GM19467 (cell line): Measurements from ENCODE around the gene DLG1.

Experiments
- ATAC-seq: cut with Tn5 transposase; IDR thresholded peaks from one replicate; pipeline ENCODE4 v1.9.1; 2021; ENCODE audit warnings: mild to moderate bottlenecking, moderate library complexity; ENCODE audit not compliant: unreplicated experiment

Gene DLG1

DNA sequence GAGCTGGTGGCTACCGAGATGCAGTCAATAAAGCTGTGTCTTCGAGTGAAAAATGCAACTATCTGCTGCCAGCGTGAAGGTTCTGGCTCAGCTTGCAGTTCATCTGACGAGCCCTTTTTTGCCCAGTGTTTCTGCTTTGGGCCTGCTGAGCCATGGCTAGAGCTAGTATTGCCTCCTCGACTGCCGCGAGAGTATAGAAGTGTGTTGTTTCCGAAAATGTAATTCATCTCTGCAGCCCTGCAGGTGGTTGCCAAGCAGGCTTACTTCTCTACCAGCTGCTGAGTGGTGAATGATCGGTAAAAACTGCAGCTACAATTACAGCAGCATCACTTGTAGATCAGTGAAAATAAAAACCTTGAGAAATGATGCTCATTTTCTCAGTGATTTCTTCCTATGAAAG is 114.8 kb downstream of the DLG1 start:
- ATAC-seq, result no peak

DNA sequence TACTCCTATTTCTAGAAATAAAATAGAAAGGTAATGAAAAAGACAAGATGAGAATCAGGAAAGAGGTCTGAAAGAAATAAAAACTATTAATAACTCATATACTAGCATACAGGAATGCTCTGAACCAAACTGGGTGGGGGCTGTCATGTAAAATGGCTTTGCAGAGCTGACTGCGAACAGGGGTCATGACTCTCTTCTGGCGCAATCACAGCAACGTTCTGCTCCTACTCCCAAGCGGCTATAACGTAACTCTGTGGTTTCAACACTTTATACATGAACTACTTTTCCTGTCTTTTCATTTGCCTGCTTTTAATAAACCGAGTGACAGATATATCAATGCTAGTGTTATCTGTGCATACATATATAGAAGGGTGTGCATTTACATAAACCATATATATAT is 116.7 kb downstream of the DLG1 start:
- no peak for ATAC-seq

DNA sequence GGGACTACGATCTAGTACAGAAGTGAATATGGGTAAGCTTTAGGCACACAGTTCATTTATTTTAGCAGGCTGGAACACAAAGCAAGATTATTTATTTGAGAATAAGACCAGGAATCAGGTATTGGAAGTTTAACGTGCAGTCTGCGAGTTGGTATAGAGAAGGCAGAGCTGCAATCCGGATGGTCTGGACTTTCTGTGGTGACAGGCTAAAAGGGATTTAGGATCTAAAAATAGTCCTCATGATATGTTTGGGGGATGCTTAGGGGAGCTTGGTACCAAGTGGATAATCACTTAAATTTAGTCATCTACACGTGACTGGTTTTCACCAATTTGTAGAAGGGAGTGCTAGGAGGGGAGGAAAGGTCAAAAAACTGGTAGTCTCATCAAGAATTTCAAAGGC is 119.4 kb downstream of the DLG1 start:
- ATAC-seq, result no peak

DNA sequence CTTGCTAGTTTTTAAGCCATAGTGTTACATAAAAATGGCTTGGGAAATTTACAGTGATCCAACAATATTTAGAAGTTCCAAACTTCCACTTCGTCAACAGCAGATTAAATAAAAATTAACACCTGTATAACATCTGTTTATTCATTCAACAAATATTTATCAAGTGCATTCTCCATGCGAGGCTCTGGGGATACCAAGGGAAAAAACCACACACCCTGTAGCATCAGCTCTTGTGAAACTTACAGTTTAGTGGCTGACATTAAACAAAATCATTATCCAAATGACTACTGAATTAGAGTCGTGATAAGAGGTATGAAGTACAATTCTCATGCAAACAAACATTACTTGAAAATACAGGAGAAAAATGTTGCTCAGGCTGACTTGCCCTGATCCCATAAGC is 122.9 kb downstream of the DLG1 start:
- no peak for ATAC-seq

DNA sequence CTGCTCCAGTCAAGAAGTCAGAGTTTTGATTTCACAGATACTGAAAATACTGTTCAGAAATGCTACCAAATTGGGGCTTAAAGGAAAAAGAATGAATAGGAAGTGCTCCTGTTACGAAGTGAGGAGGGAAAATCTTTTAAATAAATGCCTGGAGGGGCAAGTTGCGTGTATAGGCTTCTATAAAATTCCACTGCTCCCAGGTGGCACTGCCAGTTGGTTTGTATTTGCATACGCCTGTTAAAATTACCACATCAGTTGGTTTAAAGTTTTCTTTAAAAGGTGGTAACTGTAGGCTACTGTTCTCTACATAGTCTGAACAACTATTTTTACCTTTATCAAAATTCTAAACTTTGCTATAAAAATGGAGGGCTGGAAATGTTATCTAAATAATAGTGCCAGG is 123.5 kb downstream of the DLG1 start:
- ATAC-seq, result no peak

DNA sequence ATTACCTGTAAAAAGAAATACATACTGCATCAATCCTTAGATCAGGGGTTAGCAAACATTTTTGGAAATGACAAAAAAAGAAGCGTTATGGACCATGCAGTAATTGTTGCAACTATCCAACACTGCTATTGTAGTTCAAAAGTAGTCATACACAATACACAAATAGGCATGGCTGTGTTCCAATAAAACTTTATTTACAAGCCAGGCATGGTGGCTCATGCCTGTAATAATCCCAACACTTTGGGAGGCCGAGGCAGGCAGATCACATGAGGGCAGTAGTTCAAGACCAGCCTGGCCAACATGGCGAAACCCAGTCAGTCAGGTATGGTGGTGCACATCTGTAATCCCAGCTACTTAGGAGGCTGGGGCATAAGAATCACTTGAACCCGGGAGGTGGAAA is 124.8 kb downstream of the DLG1 start:
- ATAC-seq, result no peak

DNA sequence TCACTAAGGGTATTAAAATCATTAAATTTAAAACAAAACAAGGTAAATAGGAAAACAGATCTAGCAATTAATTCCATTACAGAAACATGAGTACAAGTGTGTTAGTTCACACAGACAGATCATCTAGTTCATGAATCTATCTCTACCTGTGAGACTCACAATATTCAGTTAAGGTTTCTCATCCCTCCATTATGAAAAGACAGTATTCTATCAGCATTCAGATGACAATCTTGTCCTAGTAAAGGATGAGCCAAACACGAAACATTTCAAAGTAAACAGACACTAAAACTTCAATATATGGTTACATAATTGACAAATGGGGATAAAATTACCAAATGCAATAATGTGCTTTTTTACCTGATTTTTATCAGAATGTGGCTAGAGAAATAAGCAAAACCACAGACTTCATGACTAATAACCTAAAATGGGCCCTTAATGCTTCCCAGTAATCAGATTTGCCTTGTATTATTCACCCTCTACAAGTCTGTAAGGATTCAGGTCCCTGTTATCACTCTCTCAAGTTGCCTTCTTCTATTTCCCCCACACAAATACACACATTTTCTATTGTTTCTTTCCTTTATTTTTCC is 126.8 kb downstream of the DLG1 start:
- ATAC-seq, result no peak

DNA sequence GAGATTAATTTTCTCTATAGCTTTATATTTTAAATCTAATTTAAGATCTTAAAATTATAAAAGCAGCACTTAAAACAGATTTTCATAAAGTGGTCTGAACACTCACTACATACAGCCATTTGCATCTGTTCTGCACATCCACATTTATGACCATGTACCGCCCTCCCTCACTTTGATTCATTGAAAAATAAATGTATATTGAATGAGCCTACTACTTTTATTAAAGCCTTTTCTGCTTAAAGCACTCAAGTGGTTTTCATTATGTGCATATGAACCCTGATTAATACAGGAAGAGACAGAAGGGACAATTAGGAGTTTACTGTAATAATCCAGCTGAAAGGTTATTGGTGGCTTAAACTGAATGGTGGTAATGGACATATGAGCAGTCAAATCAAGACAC is 129.4 kb downstream of the DLG1 start:
- no peak for ATAC-seq

DNA sequence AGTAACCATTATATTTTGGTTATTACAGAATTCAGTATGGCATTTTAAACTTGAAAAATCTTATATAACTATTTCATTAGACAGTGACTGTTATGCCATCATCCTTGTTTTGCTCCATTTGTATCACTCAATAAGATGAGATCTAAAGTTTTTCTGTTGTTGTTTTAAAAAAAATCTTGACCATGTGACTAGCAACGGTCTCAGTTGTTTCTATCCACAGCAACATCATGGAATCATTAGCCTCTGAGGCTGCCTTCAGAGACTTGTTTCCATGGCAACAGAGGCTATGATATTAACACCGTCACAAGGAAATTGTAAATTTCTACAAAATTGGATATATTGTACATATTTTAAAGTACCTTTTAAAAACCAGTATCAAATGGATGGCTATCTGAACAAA is 129.8 kb downstream of the DLG1 start:
- ATAC-seq, result no peak

DNA sequence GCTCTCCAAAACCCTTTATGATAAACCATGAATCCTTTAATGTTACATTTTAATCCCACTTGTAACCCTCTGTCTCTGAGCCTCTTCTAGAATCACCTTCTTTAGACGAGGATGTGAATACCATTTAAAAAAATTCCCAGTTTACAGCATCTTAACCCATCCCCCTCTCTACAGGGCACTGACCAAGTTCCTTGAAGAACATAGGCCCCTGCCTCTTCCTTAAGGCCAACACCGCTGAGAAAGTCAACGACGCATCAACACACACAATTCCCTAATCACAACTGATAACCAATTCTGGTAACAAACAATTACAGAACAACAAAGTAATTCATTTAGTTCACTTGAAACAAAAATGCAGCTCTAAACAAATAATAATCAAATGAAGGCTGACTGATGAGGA is 130.3 kb downstream of the DLG1 start:
- no peak for ATAC-seq

DNA sequence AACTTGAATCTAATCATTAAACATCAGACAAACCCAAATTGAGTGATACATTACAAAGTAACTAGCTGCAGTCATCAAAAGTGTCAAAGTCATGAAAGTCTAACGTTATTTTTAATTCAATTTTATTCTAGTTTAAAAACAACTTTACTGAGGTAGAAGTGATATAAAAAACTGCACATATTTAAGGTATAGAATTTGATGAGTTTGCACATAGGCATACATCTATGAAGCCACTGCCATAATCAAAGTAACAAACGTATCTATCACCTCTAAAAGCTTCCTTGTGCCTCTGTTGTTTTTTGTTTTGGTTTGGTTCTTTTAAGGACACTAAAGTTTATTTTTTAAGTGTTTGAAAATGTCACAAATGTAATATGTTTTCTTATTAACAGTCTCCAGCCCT is 130.9 kb downstream of the DLG1 start:
- ATAC-seq, result no peak

DNA sequence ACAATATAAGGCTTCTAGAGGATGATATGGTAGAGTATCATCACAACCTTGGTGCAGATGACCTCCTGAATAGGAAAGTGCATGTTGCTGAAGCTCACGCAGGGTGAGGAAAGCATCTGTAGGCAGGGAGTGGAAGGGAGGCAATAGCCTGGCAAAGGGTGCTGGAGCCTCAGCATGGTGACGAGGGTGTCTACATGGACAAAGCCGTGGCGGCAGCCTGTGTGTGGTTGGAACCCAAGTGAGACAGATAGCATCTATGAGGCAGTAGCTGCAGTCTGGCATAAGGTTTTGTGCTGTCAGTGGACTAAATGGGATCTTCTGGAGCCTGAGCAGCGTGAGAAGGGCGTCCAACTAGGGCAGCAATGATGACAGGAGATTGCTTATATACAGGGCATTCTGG is 132.5 kb downstream of the DLG1 start:
- ATAC-seq, result no peak

DNA sequence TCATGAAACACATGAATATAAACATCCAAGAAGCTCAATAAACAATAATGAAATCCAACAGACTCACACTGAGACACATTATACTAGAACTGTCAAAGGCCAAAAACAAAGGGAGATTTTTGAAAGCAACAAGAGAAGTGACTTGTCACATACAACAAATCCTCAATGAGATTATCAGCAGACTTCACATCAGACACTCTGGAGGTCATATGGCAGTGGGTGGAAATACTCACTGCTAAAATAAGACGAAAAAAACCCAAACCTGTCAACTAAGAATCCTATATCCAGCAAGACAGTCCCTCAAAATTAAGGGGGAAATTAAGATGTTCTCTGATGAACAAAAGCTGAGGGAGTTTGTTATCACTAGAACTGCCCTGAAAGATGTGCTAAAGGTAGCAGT is 143.4 kb downstream of the DLG1 start:
- no peak for ATAC-seq

DNA sequence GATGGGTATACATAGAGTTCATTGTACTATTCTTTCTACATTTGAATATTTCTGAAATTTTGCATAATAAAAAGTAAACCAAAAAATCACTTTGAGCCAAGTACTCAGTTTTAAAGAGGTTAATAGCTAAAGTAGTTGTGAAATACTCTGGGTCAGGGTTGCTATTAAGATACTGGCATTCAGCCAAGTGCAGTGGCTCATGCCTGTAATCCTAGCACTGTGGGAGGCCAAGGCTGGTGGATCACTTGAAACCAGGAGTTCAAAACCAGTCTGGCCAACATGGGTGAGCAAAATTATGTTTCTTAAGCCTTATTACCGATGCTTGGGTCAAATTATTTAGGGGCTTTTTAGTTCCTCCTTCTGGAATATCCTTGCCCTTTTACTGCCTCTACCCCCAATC is 146.8 kb downstream of the DLG1 start:
- no peak for ATAC-seq

DNA sequence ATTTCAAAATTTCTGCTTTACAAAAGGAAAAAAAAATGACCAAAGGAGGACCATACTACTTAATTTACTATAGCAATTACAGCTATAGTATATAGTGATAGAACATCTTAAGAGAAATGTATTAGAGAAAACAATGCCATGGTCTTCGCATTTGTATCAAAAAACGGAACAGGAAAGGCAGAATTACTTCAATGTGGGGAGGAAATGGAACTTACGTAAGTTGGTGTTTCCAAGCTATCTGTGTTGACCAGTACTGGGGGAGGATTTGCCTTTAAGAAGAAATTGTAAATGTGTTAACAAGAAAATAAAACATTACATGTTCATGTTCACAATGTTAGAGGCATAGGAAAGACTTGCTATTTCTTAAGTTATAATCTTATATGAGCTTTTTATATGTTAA is 148.9 kb downstream of the DLG1 start:
- ATAC-seq, result no peak

DNA sequence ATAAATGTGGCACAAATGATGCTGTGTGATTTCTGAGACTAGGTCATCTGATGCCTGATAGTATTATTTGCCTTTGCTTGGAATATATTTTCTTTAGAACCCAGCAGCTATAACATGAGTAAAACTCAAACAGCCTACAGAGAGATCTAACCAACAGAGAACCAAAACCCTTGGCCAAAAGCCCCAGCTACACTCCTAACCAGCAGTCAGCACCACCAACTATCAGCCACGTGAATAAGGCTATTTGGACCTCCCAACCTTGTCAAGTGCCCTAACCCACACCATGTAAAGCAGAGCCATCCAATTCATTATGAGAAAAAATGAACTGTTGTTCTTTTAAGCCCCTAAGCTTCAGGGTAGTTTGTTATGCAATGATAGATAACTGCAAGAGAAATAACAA is 154.2 kb downstream of the DLG1 start:
- no peak for ATAC-seq

DNA sequence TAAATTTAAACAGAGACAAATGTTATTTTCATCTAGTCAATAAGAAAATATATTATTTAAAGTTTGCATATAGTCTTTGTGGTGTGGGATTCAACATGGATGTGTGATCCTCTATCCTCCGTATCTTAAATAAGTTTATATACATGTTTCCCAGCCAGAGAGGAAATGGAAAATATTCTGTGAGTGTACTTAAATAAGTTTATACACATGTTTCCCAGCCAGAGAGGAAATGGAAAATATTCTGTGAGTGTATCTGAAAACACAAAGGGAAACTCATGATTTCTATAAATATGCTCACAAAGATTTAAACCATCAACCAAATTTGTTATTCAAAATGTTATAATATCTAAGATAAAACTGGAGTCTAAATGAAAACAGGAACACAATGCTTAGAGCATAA is 158.8 kb downstream of the DLG1 start:
- ATAC-seq, result no peak

DNA sequence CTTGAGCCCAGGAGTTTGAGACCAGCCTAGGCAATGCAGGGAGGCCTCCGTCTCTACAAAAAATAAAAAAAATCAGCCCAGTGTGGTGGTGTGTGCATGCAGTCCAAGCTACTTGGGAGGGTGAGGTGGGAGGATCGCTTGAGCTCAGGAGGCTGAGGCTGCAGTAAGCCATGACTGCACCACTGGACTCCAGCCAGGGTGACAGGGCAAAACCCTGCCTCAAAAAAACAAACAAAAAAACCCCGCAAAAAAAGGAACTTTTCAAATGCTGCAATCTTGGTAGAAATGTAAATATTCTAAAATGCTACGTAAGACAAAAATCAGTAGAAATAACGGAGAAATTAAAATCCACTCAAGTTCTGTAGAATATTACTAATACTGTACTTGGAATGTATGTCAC is 160.7 kb downstream of the DLG1 start:
- ATAC-seq, result no peak

DNA sequence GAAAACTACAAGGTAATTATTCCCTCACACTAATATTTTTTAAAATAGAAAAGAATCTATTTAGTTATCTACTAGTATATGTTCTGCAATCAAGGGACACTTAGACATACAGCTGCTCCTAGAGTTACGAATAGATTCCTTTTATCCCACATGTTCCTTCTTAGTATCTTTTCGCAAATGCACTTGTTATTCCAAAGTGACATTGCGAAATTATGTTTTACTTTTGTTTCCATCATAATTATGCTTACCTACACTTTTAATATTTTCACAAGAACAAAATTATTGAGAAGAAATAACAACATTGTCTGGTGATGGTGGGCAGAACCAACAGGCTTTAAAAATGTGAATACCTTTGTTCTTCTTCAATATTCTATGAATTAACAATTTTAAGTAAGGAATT is 161.7 kb downstream of the DLG1 start:
- no peak for ATAC-seq

DNA sequence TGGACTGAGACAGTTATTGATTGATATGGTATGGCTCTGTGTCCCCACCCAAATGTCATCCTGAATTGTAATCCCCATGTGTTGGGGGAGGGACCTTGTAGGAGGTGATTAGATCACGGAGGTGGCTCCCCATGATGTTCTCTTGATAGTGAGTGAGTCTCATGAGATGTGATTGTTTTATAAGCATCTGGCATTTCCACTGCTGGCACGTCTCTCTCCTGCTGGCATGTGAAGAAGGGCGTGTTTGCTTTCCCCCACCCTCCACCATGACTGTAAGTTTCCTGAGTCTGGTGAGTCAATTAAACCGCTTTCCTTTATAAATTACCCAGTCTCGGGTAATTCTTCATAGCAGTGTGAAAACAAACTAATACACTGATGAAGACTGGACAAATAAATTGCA is 163.2 kb downstream of the DLG1 start:
- no peak for ATAC-seq

DNA sequence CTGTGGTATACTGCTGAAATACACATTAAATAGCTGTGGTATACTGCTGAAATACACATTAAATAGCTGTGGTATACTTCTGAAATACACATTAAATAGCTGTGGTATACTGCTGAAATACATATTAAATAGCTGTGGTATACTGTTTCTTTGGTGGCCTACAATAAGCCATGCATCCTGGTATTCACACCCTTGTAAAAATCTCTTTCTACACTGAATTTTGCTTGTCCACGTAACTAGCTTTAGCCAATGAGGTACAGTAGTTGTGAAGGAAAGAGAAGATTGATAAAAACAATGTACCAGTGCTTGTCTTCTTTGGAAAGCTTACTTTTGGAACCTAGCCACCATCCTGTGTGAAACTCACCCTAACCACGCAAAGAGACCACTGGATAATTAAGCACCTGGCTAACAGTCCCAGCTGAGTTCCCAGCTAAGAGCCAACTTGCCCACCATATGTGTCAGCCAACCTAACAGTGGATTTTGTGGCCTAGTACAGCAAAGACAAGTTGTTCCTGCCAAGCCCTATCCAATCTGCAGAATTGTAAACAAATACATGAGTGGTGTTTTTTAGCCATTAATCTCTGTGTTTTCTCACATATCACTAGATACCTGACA is 165.4 kb downstream of the DLG1 start:
- no peak for ATAC-seq

DNA sequence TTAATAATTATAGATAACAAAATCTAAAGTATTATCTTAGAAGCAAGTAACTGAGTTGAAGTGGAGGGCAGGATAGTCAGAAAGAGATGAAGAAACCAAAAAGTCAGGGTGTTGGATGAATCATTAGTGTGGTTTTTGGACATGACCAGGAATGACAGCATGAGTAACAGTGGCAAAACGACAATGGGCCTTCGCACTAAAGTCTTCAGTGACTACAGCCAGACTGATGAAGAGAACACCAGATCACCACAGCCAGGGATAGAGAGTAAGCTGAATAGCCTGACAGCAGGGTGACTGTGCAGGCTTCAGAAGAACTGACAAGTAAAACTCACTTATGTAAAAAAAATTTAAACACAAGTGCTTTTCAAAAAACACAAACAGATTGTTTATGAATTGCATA is 172.8 kb downstream of the DLG1 start:
- ATAC-seq, result no peak

DNA sequence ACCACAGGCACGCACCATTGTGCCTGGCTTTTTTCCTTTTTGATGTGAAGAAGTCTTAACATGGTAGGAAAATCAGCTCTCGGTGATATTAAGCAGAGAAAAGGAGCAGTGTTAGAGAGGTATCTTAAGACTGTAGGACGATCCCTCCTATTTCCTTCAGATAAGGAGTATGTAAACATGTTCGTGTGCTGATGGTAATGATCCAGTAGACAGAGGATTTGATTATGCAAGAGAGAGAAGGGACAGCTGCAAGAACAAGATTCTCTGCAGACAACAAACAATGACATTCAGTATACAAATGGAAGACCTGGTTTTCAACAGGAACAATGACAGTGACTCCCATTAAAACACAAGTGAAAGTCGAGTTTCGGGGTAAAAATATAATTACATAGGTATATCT is 173.7 kb downstream of the DLG1 start:
- no peak for ATAC-seq
